HCT116 (cell line): ENCODE data around the gene PITPNC1. TPM values are rescaled to one million over a fixed set of nuclear protein-coding genes. Genes with fewer than 3 reads are reported as not detected.

Source experiments
- ATAC-seq: fragments of 200-7000 bp; cut with Tn5 transposase; 2 replicates; pipeline ENCODE4 v1.9.1; 2020; ENCODE audit warnings: mild to moderate bottlenecking, moderate library complexity
- BruUV-seq: library from RNA; stranded (reverse); fragments of 400-500 nt; replicated peaks from 2 replicates; lab custom pipeline; 2021; lab: Mats Ljungman, UMichigan
- CTCF ChIA-PET: fragments of 300-600 bp; sonication (Branson Sonifier 250); formaldehyde crosslinking; loops from one replicate; lab custom pipeline; 2021; ENCODE audit warnings: antibody characterized with exemption; lab: Charles Lee
- POLR2A ChIA-PET: fragments of 300-600, 350-600 bp; sonication (Branson Sonifier 250); formaldehyde crosslinking; loops from one replicate; lab custom pipeline; 2021; ENCODE audit warnings: antibody characterized with exemption; lab: Charles Lee
- RAD21 ChIA-PET, 2 experiments: fragments of 300-600 bp; sonication (Branson Sonifier 250); formaldehyde crosslinking; loops; one replicate each; lab custom pipeline; 2023; ENCODE audit warnings: low total read pairs in 2 of 2; ENCODE audit not compliant: uncharacterized antibody in 2 of 2, unreplicated experiment in 2 of 2, low non-redundant PET in 1 of 2; lab: Charles Lee
- DNase-seq: peaks from one replicate; pipeline ENCODE4 v3.0.0-alpha.2; 2010; ENCODE audit warnings: low read depth, low spot score
- H2AFZ ChIP-seq: fragments of 200-600 bp; shearing (Covaris generic), sonication (generic); 2 replicates; pipeline ENCODE4 v1.6.1; 2017; ENCODE audit warnings: low read depth, mixed run types, mixed read lengths, antibody characterized with exemption, low read length; ENCODE audit not compliant: poor library complexity, severe bottlenecking
- H3K27ac ChIP-seq: 2 replicates; pipeline ENCODE4 v1.5.1; 2012; ENCODE audit warnings: low read depth, low read length
- H3K27me3 ChIP-seq: fragments of 200-600 bp; sonication (generic); 2 replicates; pipeline ENCODE4 v1.6.1; 2016; ENCODE audit warnings: mixed run types, low read length, mixed read lengths; ENCODE audit not compliant: insufficient read depth
- H3K36me3 ChIP-seq, 2 experiments: fragments of 200-500 bp in 1 of 2; fragments of 200-600 bp in 1 of 2; sonication (Bioruptor generic) in 1 of 2; sonication (generic) in 1 of 2; 2 replicates each; pipeline versions ENCODE4 v1.5.1 to v1.6.1; 2014 to 2016; ENCODE audit warnings: low read length in 2 of 2, inconsistent platforms in 1 of 2, mixed read lengths in 1 of 2, mixed run types in 1 of 2; ENCODE audit not compliant: insufficient read depth in 2 of 2, control insufficient read depth in 1 of 2
- H3K4me1 ChIP-seq, 2 experiments: fragments of 200-600 bp in 1 of 2; sonication (generic) in 1 of 2; 2 replicates each; pipeline versions ENCODE4 v1.5.1 to v1.6.1; 2012 to 2017; ENCODE audit warnings: low read length in 2 of 2, inconsistent platforms in 1 of 2, mild to moderate bottlenecking in 1 of 2, mixed read lengths in 1 of 2, mixed run types in 1 of 2, moderate library complexity in 1 of 2; ENCODE audit not compliant: insufficient read depth in 2 of 2, control insufficient read depth in 1 of 2
- H3K4me2 ChIP-seq: fragments of 200-600 bp; sonication (generic); 2 replicates; pipeline ENCODE4 v1.6.1; 2017; ENCODE audit warnings: mixed run types, low read length, mixed read lengths
- H3K4me3 ChIP-seq, 2 experiments: fragments of 200-600 bp in 1 of 2; sonication (generic) in 1 of 2; replicated peaks in 1 of 2; 2 replicates each; pipeline ENCODE4 v1.5.1; 2011 to 2016; ENCODE audit warnings: low read length in 2 of 2, control low read depth in 1 of 2, low read depth in 1 of 2, mild to moderate bottlenecking in 1 of 2, mixed read lengths in 1 of 2, mixed run types in 1 of 2
- H3K79me2 ChIP-seq: fragments of 200-600 bp; sonication (generic); 2 replicates; pipeline ENCODE4 v1.6.1; 2017; ENCODE audit warnings: mild to moderate bottlenecking, mixed run types, low read length, moderate library complexity, mixed read lengths; ENCODE audit not compliant: insufficient read depth
- H3K9ac ChIP-seq: fragments of 200-600 bp; sonication (generic); 2 replicates; pipeline ENCODE4 v1.6.1; 2016; ENCODE audit warnings: low read length, mixed read lengths
- H3K9me2 ChIP-seq: fragments of 200-600 bp; sonication (generic), shearing (Covaris generic); 2 replicates; pipeline ENCODE4 v1.6.1; 2017; ENCODE audit warnings: mixed run types, mild to moderate bottlenecking, moderate library complexity; ENCODE audit not compliant: insufficient read depth
- H3K9me3 ChIP-seq, 2 experiments: fragments of 200-500 bp in 1 of 2; fragments of 200-600 bp in 1 of 2; sonication (Bioruptor generic) in 1 of 2; sonication (generic) in 1 of 2; 2 replicates each; pipeline ENCODE4 v1.6.1; 2014 to 2017; ENCODE audit warnings: low read length in 2 of 2, mixed read lengths in 2 of 2, inconsistent platforms in 1 of 2, low read depth in 1 of 2, mild to moderate bottlenecking in 1 of 2, mixed run types in 1 of 2, moderate library complexity in 1 of 2; ENCODE audit not compliant: control insufficient read depth in 1 of 2, insufficient read depth in 1 of 2
- H4K20me1 ChIP-seq: fragments of 200-600 bp; sonication (generic), shearing (Covaris generic); 2 replicates; pipeline ENCODE4 v1.6.1; 2017; ENCODE audit warnings: mixed run types, mild to moderate bottlenecking, moderate library complexity; ENCODE audit not compliant: insufficient read depth
- JUND ChIP-seq: IDR thresholded peaks from 2 replicates; pipeline ENCODE4 v1.6.1; 2012
- REST ChIP-seq: IDR thresholded peaks from 2 replicates; pipeline ENCODE4 v1.6.1; 2012; ENCODE audit warnings: low read depth
- YY1 ChIP-seq: IDR thresholded peaks from 2 replicates; pipeline ENCODE4 v1.6.1; 2011; ENCODE audit warnings: low read length, low read depth, moderate library complexity, mild to moderate bottlenecking; ENCODE audit not compliant: insufficient replicate concordance; ENCODE audit errors: extremely low read depth
- ZNF274 ChIP-seq: fragments of 200-500 bp; sonication (Bioruptor generic); IDR thresholded peaks from 2 replicates; pipeline ENCODE4 v1.6.1; 2014; ENCODE audit warnings: mild to moderate bottlenecking, low read depth, low read length, inconsistent platforms
- intact Hi-C: fragments of 100-400 bp; cut with micrococcal nuclease; formaldehyde crosslinking; loops from 2 replicates; pipeline ENCODE4 v1.10.0; 2022
- total RNA-seq: library from RNA; stranded (reverse); gene quantifications from one replicate; pipeline ENCODE4 v1.2.1, GENCODE V29; 2021; ENCODE audit not compliant: unreplicated experiment

The PITPNC1 gene
- total RNA-seq, 1 experiment from 2014 or later: 41.9 TPM

- no peak for TF ChIP-seq REST
- TF ChIP-seq, all 23 proteins: peak for 0
These were observed 65.9 kb downstream of the PITPNC1 start (continued) for GRCh38 chr17:67442787-67443624.

GRCh38 chr17:67443931-67444595 lies 67.0 kb downstream of the PITPNC1 start:
- no peak for ATAC-seq
- POLR2A ChIA-PET: interaction anchor here (4.1 kb wide), 1 partner anchor 22 kb away, joined by 32 read pairs; no protein-coding TSS in a partner anchor
- H2AFZ ChIP-seq: no peak overlapping the region

More at GRCh38 chr17:67443931-67444595, 67.0 kb downstream of the PITPNC1 start:
- Histone ChIP-seq H3K9ac (no peak overlapping the region), H4K20me1 (no peaks in the 10 kb centered on the region), H3K4me2 (no peak overlapping the region), H3K4me3 (no peak overlapping the region), H3K79me2 (peaks cover 2% of the 10 kb centered on the region; the same call in 1 of the 2 replicates), H3K27me3 (no peaks in the 10 kb centered on the region), H3K36me3 (no peaks in the 10 kb centered on the region), H3K9me2 (no peaks in the 10 kb centered on the region), H3K4me1 (peaks cover 13 to 40% of the 10 kb centered on the region in 2 experiments), H3K9me3 (no peaks in the 10 kb centered on the region), H3K27ac (no peak overlapping the region)
- ChIA-PET RAD21 (no interaction called here), CTCF (interaction anchor here (0.6 kb wide), 1 partner anchor 171 kb away, joined by 3 read pairs; no protein-coding TSS in a partner anchor)
- no TSS peak for BruUV-seq
- TF ChIP-seq JUND: no peak
- no peak for TF ChIP-seq ZNF274
- TF ChIP-seq REST: no peak
- no peak for TF ChIP-seq YY1
- intact Hi-C loops: no loop called here
- no peak for DNase-seq
